GOT3 (cell line): Measurements from ENCODE around the gene MAZ.
"Not testable (repeated sequence)": the region's sequence is repeated elsewhere in the genome, so short reads cannot be mapped to it uniquely, and the experiment has no call there.

ENCODE experiments used
- DNase-seq: peaks from one replicate; lab custom pipeline; 2025; ENCODE audit warnings: mixed read lengths; lab: John Stamatoyannopoulos, UW

MAZ gene

GRCh38 chr16:29806099-29806579 is at the start of gene MAZ:
MAZ (plus strand) TSS chr16:29806529; CDS start chr16:29806702, 173 bp downstream.
- no peak for DNase-seq

GRCh38 chr16:29756654-29757053 is 49.7 kb upstream of the MAZ start:
- DNase-seq = no peak

GRCh38 chr16:29757086-29757485 is 49.2 kb upstream of the MAZ start:
- DNase-seq = not testable (repeated sequence)

GRCh38 chr16:29757950-29758466 is 48.3 kb upstream of the MAZ start:
- no peak for DNase-seq

GRCh38 chr16:29760567-29761279 is 45.6 kb upstream of the MAZ start:
- no peak for DNase-seq

GRCh38 chr16:29761280-29761651 is 45.1 kb upstream of the MAZ start:
- DNase-seq = not testable (repeated sequence)

- DNase-seq = no peak
Measured at GRCh38 chr16:29761882-29762281, 44.4 kb upstream of the MAZ start.

- DNase-seq = no peak
Measured at GRCh38 chr16:29763326-29763725, 43.0 kb upstream of the MAZ start.

- DNase-seq = no peak
Measured at GRCh38 chr16:29765167-29766032, 40.9 kb upstream of the MAZ start.

- DNase-seq = no peak
Measured at GRCh38 chr16:29766571-29766970, 39.8 kb upstream of the MAZ start.

GRCh38 chr16:29767062-29767461 is 39.3 kb upstream of the MAZ start:
- DNase-seq = no peak

GRCh38 chr16:29769507-29769906 is 36.8 kb upstream of the MAZ start:
- DNase-seq = no peak

- no peak for DNase-seq
Measured at GRCh38 chr16:29770250-29770929, 35.9 kb upstream of the MAZ start.

- not testable (repeated sequence) for DNase-seq
Measured at GRCh38 chr16:29772330-29772729, 34.0 kb upstream of the MAZ start.

- DNase-seq = no peak
Measured at GRCh38 chr16:29774730-29775129, 31.6 kb upstream of the MAZ start.

GRCh38 chr16:29775742-29776408 is 30.5 kb upstream of the MAZ start:
- DNase-seq = no peak

- DNase-seq = no peak
Measured at GRCh38 chr16:29777576-29778350, 28.6 kb upstream of the MAZ start, which contains the start of gene ZG16. ZG16 (plus strand) TSS chr16:29778256; CDS start chr16:29779267, 1,011 bp downstream.

- DNase-seq = no peak
Measured at GRCh38 chr16:29779474-29779873, 26.9 kb upstream of the MAZ start.

GRCh38 chr16:29783094-29783953 is 23.0 kb upstream of the MAZ start:
- DNase-seq = not testable (repeated sequence)

GRCh38 chr16:29784157-29784556 is 22.2 kb upstream of the MAZ start:
- DNase-seq = no peak
